GM18520 (cell line): ENCODE results near the gene MOV10.

ENCODE experiments used
- ATAC-seq: cut with Tn5 transposase; IDR thresholded peaks from one replicate; pipeline ENCODE4 v1.9.1; 2021; ENCODE audit not compliant: unreplicated experiment

The MOV10 gene

DNA sequence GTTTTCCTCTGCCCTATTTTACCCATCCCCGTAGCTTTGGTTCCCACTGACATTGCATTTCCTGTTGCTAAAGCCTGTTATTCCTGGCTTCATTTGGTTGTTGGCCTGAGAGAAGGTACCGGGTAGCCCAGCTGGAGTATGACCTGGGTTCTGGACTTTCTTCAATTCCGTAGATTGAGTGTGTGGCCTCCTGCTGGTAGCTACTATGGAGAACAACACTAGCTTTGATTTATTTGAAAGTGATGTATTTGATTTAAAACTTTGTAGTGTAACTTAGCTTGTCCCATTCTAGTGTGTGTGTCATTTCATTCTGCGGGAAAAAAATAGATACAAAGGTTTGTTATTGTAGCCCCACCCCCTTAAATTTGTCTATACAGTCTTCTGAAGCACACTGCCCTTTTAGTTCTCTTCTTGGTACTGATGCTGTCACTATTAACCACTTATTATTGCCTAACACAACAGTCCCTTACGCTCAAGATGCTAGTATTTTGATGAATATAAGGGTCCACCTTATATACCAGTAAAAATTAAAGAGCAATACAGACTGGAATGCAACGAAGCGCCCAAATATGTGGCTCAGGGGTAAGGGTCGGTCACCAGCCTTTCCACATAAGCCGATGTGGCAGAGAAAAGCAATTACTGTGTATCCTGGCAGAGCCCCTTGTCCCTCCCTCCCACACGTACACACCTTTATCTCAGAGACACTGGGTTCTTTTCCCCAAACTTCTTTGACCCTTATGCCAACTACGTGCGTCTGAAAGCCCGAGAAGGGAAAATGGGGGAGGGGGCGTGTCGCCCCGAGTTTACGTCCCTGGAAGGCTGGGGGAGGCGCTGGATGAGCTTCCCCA, 643 bp upstream of the MOV10 start:
- no peak for ATAC-seq

DNA sequence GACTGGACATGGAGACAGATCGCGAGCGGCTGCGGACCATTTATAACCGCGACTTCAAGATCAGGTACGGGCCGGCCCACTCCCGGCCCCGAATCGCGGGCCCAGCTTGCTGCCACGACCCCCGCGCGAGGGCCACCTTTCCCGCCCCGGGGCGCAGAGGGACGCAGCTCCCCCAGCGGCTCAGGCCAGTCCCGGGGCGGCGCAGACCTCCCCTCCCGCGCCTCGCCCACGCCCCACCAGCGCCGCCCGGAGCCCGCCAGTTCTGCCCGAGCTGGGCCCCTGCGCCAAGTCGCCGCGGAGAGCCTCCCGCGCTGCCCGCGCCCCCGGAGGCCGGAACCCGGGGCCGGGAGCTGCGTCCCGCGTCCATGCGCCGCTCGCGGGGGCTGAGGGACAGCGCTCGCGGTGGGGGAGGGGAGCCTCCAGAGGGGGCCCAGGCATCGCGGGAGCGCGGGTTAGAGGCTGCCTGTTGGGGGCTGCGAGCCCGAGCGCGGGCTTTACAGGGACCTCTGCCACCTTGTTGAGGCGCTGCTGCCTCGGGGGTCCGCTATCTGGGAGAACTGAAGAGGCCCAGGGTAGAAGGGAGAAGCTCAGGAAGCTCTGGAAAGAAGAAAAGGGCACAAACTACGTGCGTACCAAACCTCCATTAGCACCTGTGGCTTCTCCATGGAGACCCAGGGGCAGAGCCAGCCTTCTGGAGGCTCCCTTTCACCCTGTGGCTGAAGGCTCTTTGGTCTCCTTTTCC, 698 bp downstream of the MOV10 start:
- ATAC-seq, result no peak

DNA sequence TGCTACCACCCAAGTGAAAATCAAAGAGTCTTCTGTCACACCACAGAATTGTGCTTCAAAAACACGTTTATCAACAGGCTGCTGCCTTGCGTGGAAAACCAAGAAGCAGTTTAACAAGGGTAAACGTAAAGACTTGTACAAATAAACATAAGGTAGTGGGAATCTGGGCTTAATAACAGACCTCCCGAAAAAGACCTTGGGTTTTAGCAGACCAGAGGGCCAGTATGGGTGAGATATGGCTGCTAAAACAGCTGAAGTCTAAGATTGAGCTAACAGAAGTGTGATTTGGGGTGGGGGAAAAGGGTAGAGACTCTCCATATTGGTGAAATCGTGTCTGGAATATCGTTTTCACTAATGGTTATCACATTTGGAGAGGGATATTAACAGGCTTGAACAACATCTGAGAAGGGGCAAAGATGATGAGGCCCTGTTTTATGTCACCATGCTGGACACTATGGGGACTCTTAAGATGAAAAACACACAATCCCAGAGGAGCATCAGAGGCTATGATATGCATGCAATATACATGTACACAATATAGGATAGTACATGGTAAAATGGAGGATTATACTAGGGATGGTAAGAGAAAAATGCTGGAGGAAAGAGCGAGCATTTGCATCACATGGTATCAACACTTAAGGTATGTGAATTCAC, 1.4 kb downstream of the MOV10 start:
- no peak for ATAC-seq

DNA sequence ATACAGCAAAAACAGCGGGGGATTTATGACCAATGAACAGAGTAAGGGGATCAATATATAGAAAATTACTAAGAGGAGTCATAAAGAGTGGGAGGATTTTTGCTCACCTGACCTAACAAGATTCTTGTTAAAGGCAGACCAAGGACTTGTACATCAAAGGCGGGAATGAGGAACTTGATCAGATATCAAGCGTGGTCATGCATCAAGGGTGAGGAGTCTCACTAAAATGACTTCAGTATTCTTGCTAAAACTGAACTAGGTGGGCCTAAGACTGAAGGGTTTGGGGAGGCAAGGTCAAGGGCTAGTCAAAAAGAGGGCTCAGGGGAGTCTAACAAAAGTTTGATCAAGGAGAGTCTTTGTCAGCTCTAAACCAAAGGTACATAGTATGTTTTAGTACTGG, 2.1 kb downstream of the MOV10 start:
- ATAC-seq, result no peak

DNA sequence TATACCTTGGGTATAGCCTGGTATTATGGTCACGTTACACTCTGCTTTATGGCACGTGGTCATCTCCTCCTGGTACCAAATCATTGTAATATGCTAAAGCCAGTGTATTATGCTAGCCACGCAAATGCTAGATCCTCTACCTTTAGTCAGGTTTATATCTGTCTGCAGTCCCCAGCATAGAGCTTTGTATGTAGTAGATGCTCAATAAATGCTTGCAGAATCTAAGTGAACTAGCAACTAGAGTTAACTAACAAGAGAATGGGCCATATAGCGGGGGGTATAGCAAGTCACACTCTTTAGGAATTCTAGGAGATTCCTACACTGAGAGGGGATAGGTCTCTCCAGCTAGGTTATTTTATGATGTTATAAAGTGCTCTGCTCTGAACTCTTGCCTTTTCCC, 3.0 kb downstream of the MOV10 start:
- no peak for ATAC-seq

DNA sequence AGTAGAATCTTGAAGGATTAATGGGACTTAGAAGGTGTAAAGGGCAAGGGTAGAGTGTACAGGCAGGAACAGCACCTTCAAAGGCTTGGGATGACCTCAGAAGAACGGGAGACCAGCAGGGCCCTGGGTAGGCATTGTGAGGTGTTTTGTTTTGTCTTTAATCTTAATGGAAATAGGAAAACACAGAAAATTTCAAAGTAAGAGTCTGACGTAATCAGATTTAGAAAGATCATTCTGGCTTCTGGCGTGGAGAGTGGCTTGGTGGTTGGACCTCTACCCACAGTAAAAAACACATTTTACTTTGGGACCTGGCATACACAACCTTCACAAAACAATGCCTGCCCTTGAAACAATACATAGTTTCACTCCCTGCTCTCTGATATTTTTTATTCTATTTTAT, 4.1 kb downstream of the MOV10 start:
- no peak for ATAC-seq

DNA sequence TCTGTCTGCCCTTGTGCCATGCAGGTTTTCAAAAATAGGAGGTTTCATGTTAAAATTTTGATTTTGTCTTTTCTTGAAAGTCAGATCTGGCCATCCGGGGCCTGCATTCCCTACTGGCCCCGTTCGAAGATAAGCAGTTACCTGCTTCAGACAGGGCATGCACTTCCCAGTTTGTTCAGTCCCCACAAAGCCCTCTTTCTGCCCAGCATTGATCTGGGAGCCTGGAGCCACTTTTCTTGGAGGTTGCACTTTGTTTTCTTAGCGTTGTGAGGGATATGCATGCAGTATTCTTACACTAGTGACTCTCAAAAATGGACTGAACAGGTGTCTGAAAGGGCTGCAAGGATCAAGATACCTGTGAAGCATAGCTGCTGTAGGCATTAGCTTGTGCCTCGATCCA, 11.5 kb downstream of the MOV10 start:
- ATAC-seq, result no peak

DNA sequence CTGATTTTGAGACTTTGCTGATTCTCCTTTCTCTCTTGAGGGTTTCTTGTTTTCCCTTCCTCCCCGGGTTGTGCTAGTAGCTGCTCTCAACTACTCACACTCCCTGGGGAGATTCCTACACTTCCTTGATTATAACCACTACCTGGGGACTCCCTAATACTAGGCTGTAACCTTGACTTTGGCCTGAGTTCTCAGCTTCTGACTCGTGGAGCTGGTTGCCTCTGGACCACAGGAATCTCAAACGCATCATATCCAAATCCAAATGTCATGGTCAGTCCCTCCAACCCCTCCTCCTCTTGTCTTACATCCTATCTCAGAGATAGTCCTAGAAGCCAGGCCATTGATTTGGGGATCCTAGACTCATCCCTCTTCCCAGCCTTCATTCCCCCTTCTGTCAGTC, 12.0 kb downstream of the MOV10 start:
- ATAC-seq, result no peak

DNA sequence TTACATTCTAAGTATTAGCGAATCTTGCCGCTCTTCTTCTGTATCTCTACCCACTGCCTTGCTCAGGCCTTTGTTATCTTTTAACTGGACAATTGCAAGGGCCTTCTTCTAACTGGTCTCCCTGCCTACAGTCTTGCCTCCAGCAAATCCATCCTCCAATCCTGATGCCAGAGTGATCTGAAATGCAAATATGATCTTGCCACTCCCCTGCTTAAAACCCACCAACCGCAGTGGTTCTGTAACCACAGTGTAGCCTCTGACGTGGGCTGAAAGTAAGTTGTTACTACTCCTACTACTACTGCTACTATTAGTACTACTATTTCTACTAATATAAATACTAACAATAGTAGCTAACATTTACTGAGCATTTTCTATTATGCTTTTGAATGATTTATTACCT, 12.4 kb downstream of the MOV10 start:
- ATAC-seq, result no peak

DNA sequence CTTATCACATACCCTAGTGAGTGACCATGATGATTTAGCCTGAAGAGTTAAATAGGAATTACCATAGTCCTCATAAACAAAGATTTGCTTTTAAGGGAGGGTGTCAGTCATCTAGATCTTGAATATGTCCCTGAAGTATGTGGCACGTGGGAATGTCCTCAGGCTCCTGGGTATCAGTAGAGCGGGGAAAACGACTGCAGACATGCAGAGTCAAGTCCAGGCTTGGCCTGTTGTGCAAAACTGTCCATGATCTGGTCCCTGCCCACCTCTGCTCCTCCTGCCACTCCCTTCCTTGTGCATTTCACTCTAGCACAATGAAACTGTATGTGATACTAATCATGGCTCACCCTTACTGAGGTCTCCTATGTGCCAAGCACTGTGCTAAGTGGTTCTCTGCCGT, 12.9 kb downstream of the MOV10 start:
- no peak for ATAC-seq

DNA sequence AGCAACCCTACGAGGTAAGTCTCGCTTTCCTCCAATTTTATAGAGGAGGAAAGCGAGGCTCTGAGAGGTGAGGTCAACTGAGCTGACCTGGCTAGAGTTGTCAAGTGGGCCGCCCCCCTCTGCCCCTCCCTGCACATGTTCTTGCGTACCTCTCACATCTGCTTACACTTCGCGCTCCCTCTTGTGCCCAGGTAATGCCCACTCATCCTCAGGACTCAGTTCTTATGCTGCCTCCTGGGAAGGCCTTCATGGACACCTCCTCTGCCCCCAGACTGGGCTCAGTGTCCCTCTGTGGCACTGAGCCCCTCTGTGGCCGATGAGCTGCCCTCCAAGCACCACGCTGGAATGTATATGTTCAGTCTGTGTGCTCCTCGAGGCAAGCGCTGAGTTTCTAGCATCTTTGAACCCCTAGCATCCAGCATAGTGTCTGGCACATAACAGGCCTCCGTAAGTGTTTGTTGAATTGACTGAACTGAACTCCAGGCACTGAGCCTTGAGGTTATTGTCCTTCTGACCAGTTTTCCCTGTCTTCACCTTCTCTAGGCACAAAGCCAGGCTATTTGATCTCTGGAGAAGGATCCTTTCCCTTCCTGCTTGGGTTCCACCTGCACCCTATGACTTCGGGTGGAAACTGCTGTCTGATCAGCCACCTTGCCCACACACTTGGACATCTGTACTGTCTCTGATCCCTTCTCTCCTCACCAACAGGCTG, 13.5 kb downstream of the MOV10 start:
- ATAC-seq, result no peak

DNA sequence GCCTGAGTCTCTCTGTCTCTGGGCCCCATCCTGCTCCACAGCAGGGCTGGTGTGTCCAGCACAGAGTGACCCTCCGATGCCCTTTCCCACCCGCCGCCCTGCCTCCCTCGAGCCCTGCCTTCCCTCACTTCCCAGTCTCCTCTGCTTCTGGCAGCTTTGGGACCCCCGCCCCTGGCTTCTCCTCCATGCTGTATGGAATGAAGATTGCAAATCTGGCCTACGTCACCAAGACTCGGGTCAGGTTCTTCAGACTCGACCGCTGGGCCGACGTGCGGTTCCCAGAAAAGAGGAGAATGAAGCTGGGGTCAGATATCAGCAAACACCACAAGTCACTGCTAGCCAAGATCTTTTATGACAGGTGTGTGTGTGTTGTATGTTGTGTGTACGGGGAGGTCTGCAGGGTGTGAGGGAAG, 14.3 kb downstream of the MOV10 start:
- ATAC-seq, result no peak

DNA sequence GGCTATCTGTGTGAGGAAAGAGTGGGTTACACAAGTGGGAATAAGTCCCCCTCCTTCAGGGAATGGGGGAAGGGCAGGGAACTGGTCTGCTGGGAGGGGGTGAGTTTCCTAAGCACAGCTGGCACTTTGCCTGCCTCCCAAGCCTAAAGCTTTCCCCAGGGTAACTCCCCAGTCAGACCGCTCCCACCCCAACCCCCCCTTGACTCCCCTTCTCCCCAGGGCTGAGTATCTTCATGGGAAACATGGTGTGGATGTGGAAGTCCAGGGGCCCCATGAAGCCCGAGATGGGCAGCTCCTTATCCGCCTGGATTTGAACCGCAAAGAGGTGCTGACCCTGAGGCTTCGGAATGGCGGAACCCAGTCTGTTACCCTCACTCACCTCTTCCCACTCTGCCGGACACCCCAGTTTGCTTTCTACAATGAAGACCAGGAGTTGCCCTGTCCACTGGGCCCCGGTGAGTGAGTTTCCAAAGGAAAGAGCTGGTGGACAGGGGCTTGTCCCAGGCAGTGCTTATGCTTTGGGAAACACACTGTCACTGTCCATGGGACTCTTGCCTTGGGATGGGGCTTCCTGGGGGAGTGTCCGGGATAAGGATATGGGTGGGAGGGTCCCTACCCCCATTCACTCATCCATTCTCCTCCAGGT, 14.9 kb downstream of the MOV10 start:
- no peak for ATAC-seq

DNA sequence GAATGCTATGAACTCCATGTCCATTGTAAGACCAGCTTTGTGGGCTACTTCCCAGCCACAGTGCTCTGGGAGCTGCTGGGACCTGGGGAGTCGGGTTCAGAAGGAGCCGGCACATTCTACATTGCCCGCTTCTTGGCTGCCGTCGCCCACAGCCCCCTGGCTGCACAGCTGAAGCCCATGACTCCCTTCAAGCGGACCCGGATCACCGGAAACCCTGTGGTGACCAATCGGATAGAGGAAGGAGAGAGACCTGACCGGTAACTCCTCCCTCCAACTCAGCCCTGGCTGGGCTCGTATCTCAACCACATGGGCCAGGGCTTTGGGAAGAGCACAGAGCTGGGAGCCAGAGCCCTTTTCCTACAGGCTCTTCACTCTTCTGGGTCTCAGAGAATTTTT, 15.4 kb downstream of the MOV10 start:
- no peak for ATAC-seq

DNA sequence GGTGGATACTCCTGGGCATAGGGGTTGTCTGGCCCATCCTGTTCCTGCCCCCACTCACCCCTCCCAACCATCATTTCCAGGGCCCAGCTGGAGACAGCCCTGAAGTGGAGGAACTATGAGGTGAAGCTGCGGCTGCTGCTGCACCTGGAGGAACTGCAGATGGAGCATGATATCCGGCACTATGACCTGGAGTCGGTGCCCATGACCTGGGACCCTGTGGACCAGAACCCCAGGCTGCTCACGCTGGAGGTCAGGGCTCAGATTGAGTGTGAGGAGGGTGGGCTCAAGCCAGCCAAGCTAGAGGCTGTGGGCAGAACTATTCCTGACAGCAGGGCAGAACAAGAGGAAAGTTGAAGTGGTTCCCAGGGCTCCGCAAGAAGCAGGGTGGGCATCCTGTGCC, 18.2 kb downstream of the MOV10 start:
- no peak for ATAC-seq

DNA sequence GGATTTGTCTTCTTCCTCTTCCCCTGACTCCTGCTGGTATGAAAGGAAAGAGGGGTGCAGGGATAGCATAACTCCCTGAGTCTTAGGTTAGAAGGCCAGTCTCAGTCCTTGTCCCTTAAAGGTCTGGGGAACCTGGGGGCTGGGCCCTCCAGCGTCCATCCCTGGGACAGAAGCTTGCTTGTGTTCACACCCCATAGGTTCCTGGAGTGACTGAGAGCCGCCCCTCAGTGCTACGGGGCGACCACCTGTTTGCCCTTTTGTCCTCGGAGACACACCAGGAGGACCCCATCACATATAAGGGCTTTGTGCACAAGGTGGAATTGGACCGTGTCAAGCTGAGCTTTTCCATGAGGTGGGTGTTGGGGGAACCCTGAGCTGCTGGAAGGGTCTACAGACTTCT, 19.4 kb downstream of the MOV10 start:
- ATAC-seq, result no peak

DNA sequence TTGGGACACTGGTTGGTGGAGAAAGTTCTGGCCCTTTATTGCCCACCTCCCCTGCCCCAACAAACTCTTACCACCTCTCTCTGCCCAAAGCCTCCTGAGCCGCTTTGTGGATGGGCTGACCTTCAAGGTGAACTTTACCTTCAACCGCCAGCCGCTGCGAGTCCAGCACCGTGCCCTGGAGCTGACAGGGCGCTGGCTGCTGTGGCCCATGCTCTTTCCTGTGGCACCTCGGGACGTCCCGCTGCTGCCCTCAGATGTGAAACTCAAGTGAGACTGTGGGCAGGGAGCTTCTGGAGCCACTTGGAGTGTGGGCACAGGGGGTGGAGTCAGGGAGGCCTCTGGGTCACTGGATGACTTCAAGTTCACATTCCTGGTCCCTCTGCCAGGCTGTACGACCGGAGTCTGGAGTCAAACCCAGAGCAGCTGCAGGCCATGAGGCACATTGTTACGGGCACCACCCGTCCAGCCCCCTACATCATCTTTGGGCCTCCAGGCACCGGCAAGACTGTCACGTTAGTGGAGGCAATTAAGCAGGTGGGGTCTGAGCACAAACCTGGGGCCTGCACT, 20.0 kb downstream of the MOV10 start:
- ATAC-seq, result no peak

DNA sequence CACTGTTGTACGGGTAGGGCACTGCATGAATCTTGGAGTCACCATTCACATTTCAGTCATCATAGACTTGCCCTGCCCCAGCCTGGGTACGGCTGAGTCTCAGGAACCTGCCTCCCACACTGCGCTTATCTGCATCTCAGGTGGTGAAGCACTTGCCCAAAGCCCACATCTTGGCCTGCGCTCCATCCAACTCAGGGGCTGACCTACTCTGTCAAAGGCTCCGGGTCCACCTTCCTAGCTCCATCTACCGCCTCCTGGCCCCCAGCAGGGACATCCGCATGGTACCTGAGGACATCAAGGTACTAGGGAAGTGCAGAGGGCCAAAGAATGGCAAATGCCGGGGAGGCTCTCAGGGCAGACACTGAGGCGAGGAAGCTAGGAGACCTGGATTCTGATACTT, 20.8 kb downstream of the MOV10 start:
- no peak for ATAC-seq

DNA sequence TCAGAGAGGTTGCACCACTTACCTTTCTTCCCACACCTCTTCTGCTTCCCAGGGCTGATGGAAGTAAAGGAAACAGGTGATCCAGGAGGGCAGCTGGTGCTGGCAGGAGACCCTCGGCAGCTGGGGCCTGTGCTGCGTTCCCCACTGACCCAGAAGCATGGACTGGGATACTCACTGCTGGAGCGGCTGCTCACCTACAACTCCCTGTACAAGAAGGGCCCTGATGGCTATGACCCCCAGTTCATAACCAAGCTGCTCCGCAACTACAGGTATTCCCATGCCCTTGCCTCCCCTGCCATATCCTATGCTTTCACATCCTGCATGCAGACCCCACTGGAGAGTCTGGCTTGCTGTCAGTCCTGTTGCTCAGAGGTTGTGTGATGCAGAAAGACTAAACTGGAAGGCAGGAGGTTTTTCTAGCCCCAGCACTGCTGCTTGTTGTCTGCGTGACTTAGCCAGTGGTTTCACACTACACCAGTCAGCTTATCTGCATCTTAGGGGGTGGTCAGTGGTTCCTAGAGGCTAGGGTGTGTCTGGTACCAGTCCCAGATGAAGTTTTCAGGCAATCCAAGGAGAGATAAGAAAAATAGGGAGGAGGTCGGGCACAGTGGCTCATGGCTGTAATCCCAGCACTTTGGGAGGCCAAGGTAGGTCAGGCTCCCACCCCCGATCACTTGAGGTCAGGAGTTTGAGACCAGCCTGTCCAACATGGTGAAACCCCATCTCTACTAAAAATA, 22.3 kb downstream of the MOV10 start:
- no peak for ATAC-seq

DNA sequence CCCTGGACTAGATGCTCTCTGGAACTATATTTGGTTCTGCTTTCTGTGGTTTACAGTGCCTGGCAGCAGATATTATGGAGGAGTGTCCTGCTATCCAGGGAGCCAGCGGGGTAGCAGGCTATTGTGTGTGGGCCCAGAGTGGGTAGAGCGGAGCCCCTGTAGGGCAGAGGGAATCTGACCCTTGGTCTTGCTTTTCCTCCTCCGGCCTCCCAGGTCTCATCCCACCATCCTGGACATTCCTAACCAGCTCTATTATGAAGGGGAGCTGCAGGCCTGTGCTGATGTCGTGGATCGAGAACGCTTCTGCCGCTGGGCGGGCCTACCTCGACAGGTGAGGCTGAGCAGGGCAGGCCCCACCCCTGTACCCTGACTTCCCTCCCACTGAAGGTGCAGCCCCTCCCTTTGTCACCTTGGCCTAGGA, 23.3 kb downstream of the MOV10 start:
- no peak for ATAC-seq
